ENCODE results near the gene OPCML.

OPCML gene

GRCh38 chr11:132519241-132519815, 1013.0 kb downstream of the OPCML start:
- no peak for DNase-seq

- no peak for DNase-seq
These were observed 1027.7 kb downstream of the OPCML start for GRCh38 chr11:132504501-132505041.

DNA sequence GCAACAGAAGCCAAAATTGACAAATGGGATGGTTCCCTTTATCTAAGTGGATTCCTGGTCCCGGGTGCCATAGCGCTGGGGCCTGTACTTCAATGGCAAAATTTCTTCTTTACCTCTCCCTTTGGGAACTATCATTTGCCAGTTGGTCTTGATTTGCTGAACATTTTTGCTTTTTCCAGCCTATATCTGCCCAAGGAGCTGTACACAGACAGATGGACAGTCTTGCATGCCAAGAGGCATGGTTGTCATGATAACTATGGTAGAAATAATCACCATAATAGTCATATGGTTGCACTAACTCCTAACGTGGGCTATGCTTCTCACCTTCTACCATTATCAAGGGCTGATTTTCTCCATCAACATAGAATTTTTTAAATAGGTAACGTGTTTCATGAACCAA, 1030.9 kb downstream of the OPCML start:
- no peak for DNase-seq

DNA sequence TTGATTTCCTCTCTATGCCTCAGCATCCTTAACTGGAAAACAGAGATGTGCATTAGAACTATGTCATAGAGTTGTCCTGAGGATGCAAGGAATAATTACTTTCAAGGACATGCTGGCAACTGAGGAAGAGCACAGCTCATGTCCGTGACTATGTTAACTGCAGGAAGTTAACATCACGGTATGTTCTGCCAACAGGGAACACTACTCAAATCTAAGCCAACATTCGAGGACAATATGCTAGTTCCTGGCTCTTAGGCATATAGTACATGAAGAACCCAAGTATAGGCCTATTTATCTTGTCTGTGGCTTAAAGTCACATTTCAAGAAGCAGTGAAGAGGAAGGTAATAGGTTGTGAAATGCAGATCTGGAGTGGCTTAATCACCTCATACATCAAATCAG, 1032.6 kb downstream of the OPCML start:
- no peak for DNase-seq

DNA sequence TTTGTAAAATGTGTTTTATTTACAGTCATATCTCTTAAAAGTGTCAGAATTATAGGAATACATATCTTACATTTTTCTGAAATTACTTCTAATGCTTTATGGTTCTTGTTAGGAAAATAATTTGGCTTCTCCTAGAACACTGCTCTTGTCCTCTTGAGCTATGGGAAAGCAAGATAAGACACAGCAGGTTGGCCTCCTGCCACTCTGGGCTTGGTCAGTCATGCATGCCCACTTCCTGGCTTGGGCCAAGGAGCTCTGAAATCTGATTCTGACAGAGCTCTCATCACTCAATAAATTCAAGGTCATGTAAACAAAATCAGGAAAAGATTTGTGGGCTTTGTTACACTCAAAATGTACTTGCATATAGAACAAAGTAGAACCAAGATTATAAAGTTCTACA, 1036.0 kb downstream of the OPCML start:
- DNase-seq = no peak

DNA sequence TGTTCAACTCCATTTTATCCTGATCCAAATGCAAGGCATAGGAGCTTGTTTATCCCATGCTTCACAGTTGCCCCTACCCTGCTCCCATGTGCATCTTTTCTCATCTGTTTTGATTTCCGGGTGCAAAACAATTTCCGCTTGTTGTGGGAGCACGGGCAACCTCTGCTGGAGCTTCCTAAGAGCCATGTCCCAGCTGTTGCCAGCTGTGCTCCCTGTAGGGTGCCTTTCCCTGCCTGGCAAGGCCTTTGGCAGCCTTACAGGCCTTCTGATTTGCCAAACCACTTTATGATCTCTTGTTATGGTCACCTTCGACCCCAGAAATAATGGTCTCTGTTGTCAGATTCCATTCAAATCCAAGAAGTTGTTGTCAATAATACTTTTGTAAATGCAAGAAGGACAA, 1038.5 kb downstream of the OPCML start:
- no peak for DNase-seq

DNA sequence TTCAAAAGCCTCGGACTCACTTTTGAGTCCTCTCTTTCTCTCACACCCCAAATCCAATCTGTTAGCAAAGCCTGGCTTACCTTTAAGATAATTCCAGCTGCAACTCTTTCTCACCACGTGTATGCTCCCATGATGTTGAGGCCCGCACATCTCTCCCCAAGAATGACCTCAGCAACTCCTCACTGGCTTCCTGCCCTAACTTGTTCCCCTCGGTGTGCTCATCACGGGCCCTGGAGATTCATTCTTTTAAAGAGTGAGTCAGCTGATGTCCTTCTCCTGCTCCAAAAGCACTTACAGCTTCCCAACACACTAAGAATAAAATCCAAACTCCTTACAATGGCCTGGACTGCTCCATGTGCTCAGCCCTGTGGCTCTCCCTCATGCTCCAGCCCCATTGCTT, 1041.3 kb downstream of the OPCML start:
- no peak for DNase-seq

- DNase-seq = no peak
These were observed 1046.2 kb downstream of the OPCML start for GRCh38 chr11:132486060-132486459.

DNA sequence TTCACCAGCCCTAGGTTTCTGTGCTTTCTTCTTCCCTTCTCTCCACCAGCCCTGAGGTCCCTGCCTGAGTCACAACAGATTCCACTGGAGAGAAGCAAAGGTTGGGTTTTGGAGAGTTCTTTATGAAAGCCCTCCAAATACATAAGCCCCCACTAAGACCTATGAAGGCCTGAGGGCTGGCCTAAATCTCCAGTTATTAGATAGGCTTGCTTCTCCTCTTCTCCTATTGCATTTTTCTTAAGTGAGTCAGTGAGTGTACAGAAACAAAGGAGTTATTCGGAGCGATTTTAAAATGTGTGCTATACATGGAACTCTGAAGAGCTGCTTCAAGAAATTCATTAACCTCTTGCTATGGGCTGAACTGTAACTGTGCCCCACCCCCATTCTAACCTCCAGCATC, 1057.3 kb downstream of the OPCML start:
- DNase-seq = no peak

GRCh38 chr11:132472411-132473172, 1059.7 kb downstream of the OPCML start:
- no peak for DNase-seq

- no peak for DNase-seq
These were observed 1060.8 kb downstream of the OPCML start for GRCh38 chr11:132471466-132471865.

GRCh38 chr11:132466983-132467382, 1065.3 kb downstream of the OPCML start:
- no peak for DNase-seq

DNA sequence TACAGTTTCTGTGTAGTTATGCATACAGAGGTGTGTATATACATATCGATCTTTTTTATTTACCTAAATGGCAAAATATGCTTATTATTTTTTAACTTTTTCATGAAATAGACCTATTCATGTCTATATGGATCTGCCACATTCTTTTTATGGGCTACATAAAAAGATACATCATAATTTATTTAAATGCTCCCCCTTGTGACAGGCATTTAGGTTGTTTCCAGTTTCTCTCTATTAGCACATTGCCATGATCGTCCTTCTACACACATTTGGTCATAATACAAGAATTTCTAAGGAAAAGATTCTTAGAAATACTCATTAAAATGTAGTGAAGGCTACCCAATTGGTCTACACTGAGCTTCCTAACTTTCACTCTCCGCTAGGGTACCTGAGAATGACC, 1067.4 kb downstream of the OPCML start:
- DNase-seq = no peak

- no peak for DNase-seq
These were observed 1068.3 kb downstream of the OPCML start for GRCh38 chr11:132464003-132464342.

GRCh38 chr11:132463295-132464002, 1068.9 kb downstream of the OPCML start:
- no peak for DNase-seq

DNA sequence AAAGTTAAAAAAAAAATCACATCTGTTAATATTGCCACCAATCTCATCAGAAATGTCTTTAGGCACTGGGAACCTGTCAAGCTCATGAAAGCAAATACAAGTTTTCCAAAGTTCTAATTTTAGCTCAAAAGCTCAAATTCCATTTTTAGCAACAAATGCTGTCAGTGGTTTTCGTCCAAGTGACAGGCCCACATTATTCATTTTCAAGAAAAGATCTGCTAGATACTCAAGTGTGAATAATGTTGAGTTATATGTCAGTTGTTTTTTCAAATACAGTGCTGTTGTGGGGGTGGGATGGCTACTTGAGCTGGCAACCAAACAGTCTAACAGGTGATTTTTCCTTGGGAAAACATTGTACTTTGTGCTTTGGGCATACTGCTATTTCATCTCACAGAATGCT, 1072.6 kb downstream of the OPCML start:
- no peak for DNase-seq

DNA sequence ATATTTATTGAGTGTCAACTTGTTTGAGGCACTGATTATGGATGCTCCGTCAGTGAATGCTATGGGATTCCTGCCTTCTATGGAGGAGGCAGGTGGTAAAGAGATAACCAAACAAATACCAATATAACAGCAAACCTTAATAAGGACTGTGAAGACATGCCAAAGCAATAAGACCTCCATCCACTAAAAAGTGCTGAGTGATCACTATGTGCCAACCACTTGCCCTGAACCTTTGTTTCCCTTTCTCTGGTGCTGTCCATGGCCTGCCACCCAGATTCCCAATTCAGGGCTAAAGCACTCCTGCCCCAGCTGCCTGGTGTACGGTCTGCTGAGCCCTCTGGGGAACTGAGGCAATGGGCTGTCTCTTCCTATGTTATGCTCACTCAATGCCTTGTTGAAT, 1074.9 kb downstream of the OPCML start:
- no peak for DNase-seq

GRCh38 chr11:132456751-132457328, 1075.5 kb downstream of the OPCML start:
- no peak for DNase-seq

DNA sequence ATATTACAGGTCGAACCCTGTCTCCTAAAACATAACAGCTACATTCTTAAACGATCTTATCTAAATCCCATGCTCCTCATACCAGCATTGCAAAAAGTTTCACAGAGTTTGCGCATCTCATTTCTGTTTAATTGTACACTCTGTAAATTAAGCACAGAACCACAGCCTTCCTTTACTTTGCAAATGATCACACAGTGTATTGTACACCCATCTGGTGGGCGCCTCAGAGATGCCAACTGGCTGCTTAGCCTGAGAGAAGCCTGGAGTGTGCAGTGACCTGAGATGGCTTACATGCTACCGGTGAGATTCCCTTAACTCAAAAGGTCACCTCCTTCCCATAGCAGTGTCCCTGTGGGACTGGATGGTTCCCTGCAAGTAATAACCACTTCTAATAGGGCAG, 1077.3 kb downstream of the OPCML start:
- DNase-seq = no peak

- no peak for DNase-seq
These were observed 1078.9 kb downstream of the OPCML start for GRCh38 chr11:132453406-132453805.

- no peak for DNase-seq
These were observed 1079.7 kb downstream of the OPCML start for GRCh38 chr11:132452616-132453015.

- DNase-seq = no peak
These were observed 1080.2 kb downstream of the OPCML start for GRCh38 chr11:132451942-132452601.

DNA sequence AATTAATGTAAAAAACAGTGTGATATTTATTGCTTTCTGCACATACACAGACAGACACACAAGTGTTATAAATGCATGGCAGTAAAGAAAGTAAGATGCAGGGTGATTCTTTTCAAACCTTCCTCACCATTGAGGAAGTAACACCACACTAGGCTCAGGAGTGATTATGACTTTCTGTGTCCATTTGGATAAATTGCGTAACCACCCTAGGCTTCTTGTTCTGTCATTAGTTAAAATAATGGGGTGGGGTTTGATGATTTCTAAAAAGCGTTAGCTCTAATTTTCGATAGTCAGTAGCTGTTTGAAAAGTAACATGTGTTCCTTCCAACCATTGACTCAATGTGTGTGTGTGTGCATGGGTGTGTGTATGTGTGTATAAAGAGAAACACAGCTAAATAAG, 1081.7 kb downstream of the OPCML start:
- DNase-seq = no peak
